GM18909 (cell line): ENCODE data around the gene ELOVL1.
A peak's percentile ranks its signal among the peaks of the same experiment; 100 is the strongest.
"Not testable (repeated sequence)": the region's sequence is repeated elsewhere in the genome, so short reads cannot be mapped to it uniquely, and the experiment has no call there.

Experiments used
- ATAC-seq: cut with Tn5 transposase; IDR thresholded peaks from one replicate; pipeline ENCODE4 v1.9.1; 2021; ENCODE audit warnings: mild to moderate bottlenecking; ENCODE audit not compliant: unreplicated experiment, poor library complexity

ELOVL1 gene

GRCh38 chr1:43367904-43368645 is at the start of gene ELOVL1:
Gene ELOVL1, minus strand, starts transcription at chr1:43368011. Its CDS starts 2,402 bp downstream, at chr1:43365609.
- peak; percentile 75 for ATAC-seq

- no peak for ATAC-seq
These were observed 48.1 kb upstream of the ELOVL1 start for GRCh38 chr1:43415901-43416300.

- ATAC-seq, result no peak
These were observed 46.9 kb upstream of the ELOVL1 start for GRCh38 chr1:43414634-43415223.

DNA sequence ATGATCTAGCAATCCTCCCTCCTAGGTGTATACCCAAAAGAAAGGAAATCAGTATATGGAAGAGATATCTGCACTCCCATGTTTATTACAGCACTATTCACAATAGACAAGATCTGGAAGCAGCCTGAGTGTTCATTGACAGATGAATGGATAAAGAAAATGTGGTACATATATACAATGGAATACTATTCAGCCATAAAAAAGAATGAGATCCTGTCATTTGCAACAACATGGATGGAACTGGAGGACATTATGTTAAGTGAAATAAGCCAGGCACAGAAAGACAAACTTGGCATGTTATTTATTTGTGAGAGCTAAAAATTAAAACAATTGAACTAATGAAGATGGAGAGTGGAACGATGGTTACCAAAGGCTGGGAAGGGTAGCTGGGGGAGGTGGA is 45.6 kb upstream of the ELOVL1 start:
- not testable (repeated sequence) for ATAC-seq

DNA sequence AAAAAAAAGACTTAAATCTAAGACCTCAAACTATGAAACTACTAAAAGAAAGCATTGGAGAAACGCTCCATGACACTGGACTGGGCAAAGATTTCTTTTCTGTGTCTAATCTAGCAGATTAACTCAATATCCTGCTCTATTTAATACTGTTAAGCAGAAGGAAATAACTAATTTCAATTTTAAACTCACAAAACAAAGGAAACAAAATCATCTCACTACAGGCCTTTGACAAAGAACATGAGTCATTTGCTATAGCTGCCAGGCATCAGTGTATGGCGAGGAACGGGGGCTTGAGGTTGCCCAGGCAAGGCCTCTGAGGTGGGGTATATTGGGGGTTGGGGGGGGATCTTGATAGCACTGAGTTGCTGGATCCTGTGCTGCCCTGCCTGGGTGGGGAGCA is 42.8 kb upstream of the ELOVL1 start:
- no peak for ATAC-seq

DNA sequence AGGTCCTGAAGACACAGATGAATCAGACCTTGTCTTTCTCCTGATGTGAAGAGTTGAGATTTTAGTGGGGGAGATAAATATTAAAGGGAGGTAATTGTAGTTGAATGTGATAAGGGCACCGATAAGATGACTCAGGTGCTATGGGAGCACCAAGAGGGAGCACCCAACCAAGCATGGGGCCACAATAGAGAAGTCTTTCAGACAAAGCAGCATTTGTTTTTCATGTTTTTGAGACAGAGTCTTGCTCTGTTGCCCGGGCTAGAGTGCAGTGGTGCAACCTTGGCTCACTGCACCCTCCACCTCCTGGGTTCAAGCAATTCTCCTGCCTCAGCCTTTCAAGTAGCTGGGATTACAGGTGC is 38.0 kb upstream of the ELOVL1 start:
- ATAC-seq, result no peak

DNA sequence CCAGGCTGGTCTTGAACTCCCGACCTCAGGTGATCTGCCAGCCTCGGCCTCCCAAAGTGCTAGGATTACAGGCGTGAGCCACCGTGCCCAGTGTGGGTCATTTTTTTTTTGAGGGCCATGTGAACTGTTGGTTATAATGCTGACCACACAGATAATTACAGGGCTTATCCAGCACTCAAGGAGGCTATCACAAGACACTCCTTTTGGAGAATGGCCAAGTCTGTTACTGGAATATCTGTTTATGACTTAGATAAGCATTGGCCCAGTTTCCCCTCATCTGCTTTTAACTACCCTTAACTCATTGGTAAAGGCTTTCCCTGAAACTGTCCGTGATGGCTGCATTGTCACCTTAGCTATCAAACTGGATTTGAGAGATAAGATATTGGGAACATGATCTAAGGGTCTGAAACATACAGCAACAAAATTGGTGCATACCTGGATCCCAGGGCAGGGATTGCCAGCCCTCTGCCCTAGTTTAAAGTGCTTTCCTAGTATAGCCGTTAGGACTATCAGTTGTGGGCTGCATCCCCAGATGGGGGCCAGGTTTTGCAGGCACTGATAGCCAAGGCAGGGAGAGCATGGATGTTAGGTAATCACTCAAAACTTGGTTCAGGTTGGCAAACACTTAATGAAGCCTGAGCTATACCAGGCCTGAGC is 37.5 kb upstream of the ELOVL1 start:
- ATAC-seq, result no peak

DNA sequence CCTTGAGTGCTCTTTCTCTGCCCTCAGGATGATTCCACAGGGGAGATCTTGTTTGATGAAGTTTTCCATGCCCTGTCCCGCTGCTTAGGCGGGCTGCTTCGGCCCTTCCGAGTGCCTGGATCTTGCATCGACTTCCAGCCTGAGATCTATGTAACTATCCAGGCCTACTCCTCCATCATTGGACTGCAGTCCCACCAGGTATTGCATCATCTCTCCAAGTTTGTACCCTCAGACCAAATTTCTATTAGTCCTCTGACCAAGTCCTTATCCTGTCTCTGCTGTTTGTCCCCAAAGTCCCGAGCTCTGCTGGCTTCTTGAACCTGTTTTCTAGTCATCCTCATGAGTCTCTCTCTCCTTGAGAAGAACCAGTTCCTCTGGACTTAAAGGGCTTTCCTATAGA is 36.5 kb upstream of the ELOVL1 start:
- ATAC-seq, result no peak

DNA sequence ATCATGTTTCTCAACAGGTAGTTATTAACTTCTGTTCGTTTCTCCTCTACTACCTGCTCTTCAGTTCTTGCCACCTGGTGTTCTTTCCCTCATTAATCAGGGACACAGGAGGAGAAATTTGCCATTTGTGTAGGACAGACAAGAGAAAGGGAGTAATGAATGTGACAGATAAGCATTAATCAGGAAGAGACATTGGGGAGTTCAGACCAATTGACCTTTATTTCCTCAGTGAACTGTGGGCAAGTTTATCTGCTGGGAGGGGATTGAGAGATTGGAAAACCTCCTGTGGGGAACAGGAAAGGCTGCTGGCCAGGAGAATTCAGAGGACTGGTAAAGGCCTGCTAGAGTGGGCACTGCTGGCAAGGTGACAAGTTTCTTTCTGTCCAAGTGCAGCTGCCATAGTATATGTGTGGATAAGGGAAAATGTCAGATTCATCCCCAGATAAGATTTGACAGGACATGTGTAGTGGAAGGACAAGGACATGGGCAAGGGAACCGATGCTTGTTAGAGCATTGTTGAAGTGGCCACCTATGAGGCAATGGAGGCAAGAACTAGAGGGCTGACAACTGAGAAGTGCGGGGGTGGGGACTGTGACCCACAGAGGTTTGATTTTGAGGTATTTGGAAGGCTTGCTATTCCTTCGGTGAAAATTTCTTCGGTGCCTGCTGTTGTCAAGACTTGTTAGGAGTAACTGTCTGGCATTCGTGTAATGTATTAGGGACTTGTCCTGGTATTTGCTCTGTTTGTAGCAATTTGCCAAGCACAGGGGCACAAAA is 34.5 kb upstream of the ELOVL1 start:
- ATAC-seq, result no peak

DNA sequence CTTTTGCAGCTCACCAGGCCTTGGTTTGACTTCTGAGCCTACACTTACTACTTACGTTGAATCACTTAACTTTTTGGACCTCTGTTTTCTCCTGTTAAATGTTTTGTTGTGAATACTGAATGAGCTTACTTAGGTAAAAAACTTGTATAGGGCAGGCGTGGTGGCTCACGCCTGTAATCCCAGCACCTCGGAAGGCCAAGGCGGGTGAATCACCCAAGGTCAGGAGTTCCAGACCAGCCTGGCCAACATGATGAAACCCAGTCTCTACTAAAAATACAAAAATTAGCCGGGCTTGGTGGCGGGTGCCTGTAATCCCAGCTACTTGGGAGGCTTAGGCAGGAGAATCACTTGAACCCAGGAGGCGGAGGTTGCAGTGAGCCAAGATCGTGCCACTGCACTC is 32.6 kb upstream of the ELOVL1 start:
- ATAC-seq, result not testable (repeated sequence)

GRCh38 chr1:43398227-43398626 is 30.4 kb upstream of the ELOVL1 start:
- no peak for ATAC-seq

DNA sequence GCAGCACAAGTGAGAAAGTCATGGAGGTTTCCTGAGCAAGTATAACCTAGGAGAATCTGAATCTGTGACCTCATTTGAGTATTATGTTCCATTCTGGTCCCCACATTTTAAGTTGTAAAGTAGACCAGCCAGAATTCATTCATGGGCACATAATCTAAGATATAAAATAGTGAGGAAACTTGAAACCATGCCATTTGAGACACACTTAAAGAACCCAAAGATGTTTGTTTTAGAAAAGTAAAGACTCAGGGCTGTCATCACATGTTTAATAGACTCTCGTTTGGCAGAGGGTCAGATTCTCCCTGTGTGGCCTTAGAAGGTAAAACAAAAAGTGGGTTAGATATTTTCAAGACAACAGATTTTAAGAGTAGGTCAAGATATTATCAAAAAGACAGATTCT is 28.2 kb upstream of the ELOVL1 start:
- ATAC-seq, result no peak

DNA sequence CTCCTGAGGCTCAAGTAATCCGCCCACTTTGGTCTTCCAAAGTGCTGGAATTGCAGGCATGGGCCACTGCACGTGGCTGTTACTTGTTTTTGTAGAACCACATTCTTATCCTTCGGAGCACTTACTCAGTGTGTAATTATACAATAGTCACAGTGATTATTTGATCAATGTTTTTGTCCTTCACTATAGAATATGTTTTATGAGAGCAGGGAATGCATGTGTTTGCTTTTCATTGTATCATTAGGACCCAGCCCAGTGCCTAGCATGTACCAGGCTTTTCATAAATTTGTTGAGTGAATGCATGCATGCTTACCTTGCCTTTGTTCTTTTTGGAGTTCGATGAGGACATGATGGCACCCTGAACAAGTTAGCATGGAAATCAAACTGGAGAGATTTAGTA is 27.7 kb upstream of the ELOVL1 start:
- no peak for ATAC-seq

DNA sequence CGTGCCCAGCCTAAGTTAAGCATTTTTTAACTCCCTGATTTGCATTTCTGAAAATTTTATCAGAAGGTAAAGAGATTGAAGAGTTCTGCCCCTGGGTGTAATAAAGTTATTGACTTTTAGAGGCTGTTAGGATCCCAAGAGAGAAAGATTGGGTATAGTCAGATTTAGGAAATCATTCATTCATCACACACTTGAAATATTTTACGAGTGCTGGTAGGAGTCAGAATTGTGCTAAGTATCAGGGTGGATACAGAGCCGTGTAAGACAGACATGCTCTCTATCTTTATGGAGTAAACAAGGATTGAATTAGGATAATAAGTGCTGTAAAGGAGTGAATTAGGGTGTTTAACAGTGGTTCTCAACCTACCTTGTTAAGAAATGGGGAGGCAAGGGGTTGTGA is 24.9 kb upstream of the ELOVL1 start:
- no peak for ATAC-seq

- peak; percentile 91 for ATAC-seq
These were observed 21.8 kb upstream of the ELOVL1 start, which contains the start of the genes MED8 and SZT2 for GRCh38 chr1:43389326-43390313. Gene MED8, minus strand, starts transcription at chr1:43389800. Its CDS starts 36 bp downstream, at chr1:43389764. Gene SZT2, plus strand, starts transcription at chr1:43389899. Its CDS starts 70 bp downstream, at chr1:43389969.

DNA sequence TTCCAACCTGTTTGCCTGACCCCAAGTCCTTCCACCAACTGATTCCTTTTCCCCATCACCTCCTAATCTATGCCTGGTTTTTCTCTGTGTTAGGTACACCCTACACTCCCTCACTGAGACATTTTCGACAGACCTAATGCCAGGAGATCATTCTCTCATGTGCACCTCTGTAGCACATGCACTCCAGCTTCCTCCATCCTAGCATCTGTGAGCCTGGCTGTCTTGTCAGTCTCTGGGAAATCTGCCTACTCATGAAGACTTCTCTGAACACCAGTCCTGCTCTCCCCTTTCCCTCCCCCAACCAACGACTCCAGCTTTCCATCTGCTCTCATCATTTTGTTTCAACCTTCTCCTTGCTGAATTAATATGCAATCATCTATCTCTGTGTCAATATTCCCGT is 20.8 kb upstream of the ELOVL1 start:
- no peak for ATAC-seq

GRCh38 chr1:43387976-43388599 is 20.3 kb upstream of the ELOVL1 start:
- ATAC-seq, result no peak

DNA sequence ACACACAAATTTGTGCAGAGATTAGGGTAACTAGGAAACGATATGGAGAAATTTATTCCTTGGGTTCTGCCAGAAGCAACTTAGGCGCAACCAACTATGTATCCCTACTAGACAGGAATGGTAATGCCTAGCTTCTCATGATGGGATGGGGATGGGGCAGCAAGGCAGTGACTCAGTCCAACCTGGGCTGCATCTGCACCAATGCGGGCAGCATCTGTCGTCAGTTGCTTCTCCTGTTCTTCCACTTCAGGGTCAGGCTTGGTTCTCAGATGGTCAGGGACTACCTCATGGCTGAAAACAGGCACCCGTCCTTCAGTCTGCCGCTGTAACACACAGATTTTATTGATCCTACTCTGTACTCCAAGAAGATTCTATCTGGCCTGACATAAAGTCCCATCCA is 18.9 kb upstream of the ELOVL1 start:
- ATAC-seq, result no peak

GRCh38 chr1:43383449-43383848 is 15.6 kb upstream of the ELOVL1 start:
- ATAC-seq, result no peak
